SU-DHL-6 (cell line): ENCODE measurements around the gene CHST15.

ENCODE experiments used
- H2AFZ ChIP-seq: fragments of 200-600 bp; sonication (generic); 2 replicates; pipeline ENCODE4 v1.6.1; 2014; ENCODE audit warnings: low read depth, mild to moderate bottlenecking, moderate library complexity, mixed read lengths, antibody characterized with exemption, low read length; ENCODE audit not compliant: severe bottlenecking
- H3F3A ChIP-seq: fragments of 200-600 bp; shearing (Covaris generic); 2 replicates; pipeline ENCODE4 v1.6.0; 2016; ENCODE audit warnings: antibody characterized with exemption, mild to moderate bottlenecking; ENCODE audit not compliant: insufficient read depth
- H3K27ac ChIP-seq: fragments of 200-600 bp; sonication (generic); 2 replicates; pipeline ENCODE4 v1.5.1; 2016; ENCODE audit warnings: low read depth, mild to moderate bottlenecking, low read length, moderate library complexity, mixed read lengths
- H3K27me3 ChIP-seq: fragments of 200-600 bp; sonication (generic), shearing (Covaris generic); 2 replicates; pipeline ENCODE4 v1.6.0; 2014; ENCODE audit warnings: mild to moderate bottlenecking, low read length
- H3K36me3 ChIP-seq: fragments of 200-600 bp; sonication (generic); 2 replicates; pipeline ENCODE4 v1.6.1; 2014; ENCODE audit warnings: mild to moderate bottlenecking, low read length, mixed read lengths
- H3K4me2 ChIP-seq: fragments of 300-600, 200-600 bp; shearing (Covaris generic), sonication (generic); 2 replicates; pipeline ENCODE4 v1.6.0; 2014; ENCODE audit warnings: low read length, low read depth, mild to moderate bottlenecking; ENCODE audit not compliant: poor library complexity, severe bottlenecking
- H3K4me3 ChIP-seq: fragments of 200-600 bp; sonication (generic); 2 replicates; pipeline ENCODE4 v1.5.1; 2014; ENCODE audit warnings: antibody characterized with exemption, low read length, mild to moderate bottlenecking, mixed read lengths; ENCODE audit not compliant: insufficient read depth, poor library complexity, severe bottlenecking
- H3K79me2 ChIP-seq: fragments of 200-600 bp; sonication (generic); 2 replicates; pipeline ENCODE4 v1.6.1; 2014; ENCODE audit warnings: mild to moderate bottlenecking, low read length, moderate library complexity; ENCODE audit not compliant: insufficient read depth
- H3K9ac ChIP-seq: fragments of 200-600 bp; sonication (generic); 2 replicates; pipeline ENCODE4 v1.7.0; 2014; ENCODE audit warnings: mild to moderate bottlenecking, low read length
- H3K9me2 ChIP-seq: fragments of 200-600 bp; sonication (generic); replicated peaks from 2 replicates; pipeline ENCODE4 v1.6.1; 2014; ENCODE audit warnings: low read length; ENCODE audit not compliant: insufficient read depth
- H3K9me3 ChIP-seq: fragments of 200-600 bp; sonication (generic); 2 replicates; pipeline ENCODE4 v1.6.1; 2014; ENCODE audit warnings: low read length, mixed read lengths; ENCODE audit not compliant: insufficient read depth
- H4K20me1 ChIP-seq: fragments of 200-600 bp; sonication (generic); 2 replicates; pipeline ENCODE4 v1.6.1; 2014; ENCODE audit warnings: low read depth, mild to moderate bottlenecking, antibody characterized with exemption, low read length, moderate library complexity, mixed read lengths
- EZH2phosphoT487 ChIP-seq: fragments of 200-600 bp; sonication (generic), shearing (Covaris generic); conservative IDR thresholded peaks from 2 replicates; pipeline ENCODE4 v1.6.1; 2018; ENCODE audit warnings: mild to moderate bottlenecking, antibody characterized with exemption, low read length, moderate library complexity, mixed read lengths
- TF ChIP-seq, protein P1 (sequence below): fragments of 200-600 bp; sonication (generic); IDR thresholded peaks from one replicate; pipeline ENCODE4 v1.5.1; 2017; ENCODE audit warnings: antibody characterized with exemption, mild to moderate bottlenecking, low read length, moderate library complexity; ENCODE audit not compliant: insufficient read depth, poor library complexity, severe bottlenecking

CHST15 gene

DNA sequence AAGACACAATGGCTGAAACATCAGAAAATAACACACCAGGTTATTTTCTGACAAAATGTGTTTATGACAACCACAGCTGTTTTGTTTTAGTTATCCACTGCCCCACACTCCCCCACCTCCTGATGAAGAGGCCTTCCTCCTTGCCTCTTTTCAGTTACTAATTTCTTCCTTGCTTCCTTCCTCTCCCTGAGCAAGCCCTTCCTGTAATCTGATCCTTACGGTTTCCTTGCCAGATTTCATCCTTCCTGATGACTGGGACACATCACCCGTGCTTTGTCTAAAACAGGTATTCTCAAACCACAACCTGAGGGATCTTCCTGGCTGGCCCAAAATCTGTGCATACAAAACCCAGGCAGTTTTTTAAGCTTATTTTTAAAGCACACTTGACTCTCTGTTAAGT is 39.4 kb downstream of the CHST15 start:
- Histone ChIP-seq H3K9me3 (no peaks in the 10 kb centered on the region), H3K79me2 (no peaks in the 10 kb centered on the region; the same call in 1 of the 2 replicates), H3K4me2 (no peak overlapping the region), H3F3A (no peaks in the 10 kb centered on the region), H3K27ac (no peak overlapping the region), H2AFZ (no peak overlapping the region), H4K20me1 (no peaks in the 10 kb centered on the region), H3K27me3 (no peaks in the 10 kb centered on the region), H3K4me3 (no peak overlapping the region), H3K36me3 (no peaks in the 10 kb centered on the region), H3K9ac (no peak overlapping the region), H3K9me2 (no peaks in the 10 kb centered on the region)
- TF ChIP-seq, protein P1, sequence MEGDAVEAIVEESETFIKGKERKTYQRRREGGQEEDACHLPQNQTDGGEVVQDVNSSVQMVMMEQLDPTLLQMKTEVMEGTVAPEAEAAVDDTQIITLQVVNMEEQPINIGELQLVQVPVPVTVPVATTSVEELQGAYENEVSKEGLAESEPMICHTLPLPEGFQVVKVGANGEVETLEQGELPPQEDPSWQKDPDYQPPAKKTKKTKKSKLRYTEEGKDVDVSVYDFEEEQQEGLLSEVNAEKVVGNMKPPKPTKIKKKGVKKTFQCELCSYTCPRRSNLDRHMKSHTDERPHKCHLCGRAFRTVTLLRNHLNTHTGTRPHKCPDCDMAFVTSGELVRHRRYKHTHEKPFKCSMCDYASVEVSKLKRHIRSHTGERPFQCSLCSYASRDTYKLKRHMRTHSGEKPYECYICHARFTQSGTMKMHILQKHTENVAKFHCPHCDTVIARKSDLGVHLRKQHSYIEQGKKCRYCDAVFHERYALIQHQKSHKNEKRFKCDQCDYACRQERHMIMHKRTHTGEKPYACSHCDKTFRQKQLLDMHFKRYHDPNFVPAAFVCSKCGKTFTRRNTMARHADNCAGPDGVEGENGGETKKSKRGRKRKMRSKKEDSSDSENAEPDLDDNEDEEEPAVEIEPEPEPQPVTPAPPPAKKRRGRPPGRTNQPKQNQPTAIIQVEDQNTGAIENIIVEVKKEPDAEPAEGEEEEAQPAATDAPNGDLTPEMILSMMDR: no peak
- no peak for TF ChIP-seq EZH2phosphoT487

DNA sequence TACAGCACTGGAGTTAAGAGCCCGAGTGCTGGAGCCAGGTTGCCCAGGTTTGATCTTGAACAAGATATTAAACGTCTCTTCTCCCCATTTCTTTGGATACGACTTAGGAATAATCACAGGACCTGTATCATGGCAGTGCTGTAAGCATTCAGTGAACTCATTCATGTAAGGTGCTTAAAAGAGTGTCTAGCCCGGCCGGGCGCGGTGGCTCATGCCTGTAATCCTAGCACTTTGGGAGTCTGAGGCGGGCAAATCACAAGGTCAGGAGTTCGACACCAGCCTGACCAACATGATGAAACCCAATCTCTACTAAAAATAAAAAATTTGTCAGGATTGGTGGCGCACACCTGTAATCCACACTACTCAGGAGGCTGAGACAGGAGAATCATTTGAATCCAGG is 40.8 kb downstream of the CHST15 start:
- no peak overlapping the region for H2AFZ ChIP-seq
- H3K9me3 ChIP-seq: no peaks in the 10 kb centered on the region
- H3K27me3 ChIP-seq: no peaks in the 10 kb centered on the region
- H3K4me3 ChIP-seq: no peak overlapping the region
- no peaks in the 10 kb centered on the region; the same call in 1 of the 2 replicates for H3K79me2 ChIP-seq
- H3K9ac ChIP-seq: no peak overlapping the region
- no peak overlapping the region for H3K4me2 ChIP-seq
- H3F3A ChIP-seq: no peaks in the 10 kb centered on the region
- H3K36me3 ChIP-seq: no peaks in the 10 kb centered on the region
- TF ChIP-seq EZH2phosphoT487: no peak
- TF ChIP-seq, protein P1: no peak
- H3K27ac ChIP-seq: no peak overlapping the region
- H3K9me2 ChIP-seq: no peaks in the 10 kb centered on the region
- no peaks in the 10 kb centered on the region for H4K20me1 ChIP-seq

DNA sequence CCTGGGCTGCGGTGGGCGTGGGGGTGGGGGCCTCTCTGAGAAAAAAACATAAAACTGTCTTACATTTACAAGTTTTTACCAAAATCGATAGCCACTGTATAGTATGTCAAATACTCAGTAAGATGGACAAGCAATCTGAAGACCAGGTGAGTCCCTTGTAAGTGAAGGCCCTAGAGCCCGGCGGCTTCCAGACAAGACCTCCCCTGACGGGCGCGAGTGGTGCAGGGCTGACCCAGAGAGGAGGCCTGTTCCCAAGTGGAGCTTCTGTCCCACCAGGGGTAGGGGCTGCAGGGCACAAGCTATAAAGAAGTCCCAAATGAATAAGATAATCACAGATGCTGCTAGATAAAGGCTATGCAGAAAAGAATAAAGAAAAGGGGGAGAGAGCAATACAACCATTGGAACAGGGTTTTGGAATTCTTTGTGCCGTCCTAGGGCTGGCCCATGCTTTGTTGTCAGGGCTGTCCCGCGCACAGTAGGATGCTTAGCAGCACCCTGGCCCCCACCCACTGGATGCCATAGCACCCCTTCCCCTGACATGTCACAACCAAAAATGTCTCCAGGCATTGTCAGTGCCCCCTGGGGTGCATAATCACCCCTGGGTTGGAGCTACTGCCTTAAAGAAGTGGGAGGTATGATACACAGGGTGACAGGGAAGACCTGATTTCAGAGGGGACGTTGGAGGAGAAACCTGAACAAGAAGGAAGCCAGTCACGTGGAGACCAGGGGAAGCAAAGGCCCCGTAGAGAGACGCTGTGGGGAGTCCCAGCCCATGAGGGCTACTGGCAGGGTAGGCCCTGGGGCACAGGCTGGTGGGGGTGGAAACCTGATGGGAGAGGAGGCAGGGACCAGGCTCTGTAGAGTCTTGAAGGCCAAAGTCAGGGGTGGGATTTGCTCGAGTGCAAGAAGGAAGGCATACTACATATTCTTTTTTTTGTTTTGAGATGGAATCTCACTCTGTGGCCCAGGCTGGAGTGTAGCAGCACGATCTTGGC is 43.1 kb downstream of the CHST15 start:
- H3K27me3 ChIP-seq: no peaks in the 10 kb centered on the region
- H3K9ac ChIP-seq: no peak overlapping the region
- no peaks in the 10 kb centered on the region for H3F3A ChIP-seq
- TF ChIP-seq EZH2phosphoT487: no peak
- TF ChIP-seq, protein P1: no peak
- H3K4me3 ChIP-seq: no peak overlapping the region
- H3K4me2 ChIP-seq: no peak overlapping the region
- H2AFZ ChIP-seq: no peak overlapping the region
- no peaks in the 10 kb centered on the region for H4K20me1 ChIP-seq
- H3K36me3 ChIP-seq: no peaks in the 10 kb centered on the region
- no peaks in the 10 kb centered on the region; the same call in 1 of the 2 replicates for H3K79me2 ChIP-seq
- H3K27ac ChIP-seq: no peak overlapping the region
- no peaks in the 10 kb centered on the region for H3K9me2 ChIP-seq
- H3K9me3 ChIP-seq: no peaks in the 10 kb centered on the region
